Measurements from ENCODE around the gene PTPRQ.

- TF ChIP-seq, protein P1, sequence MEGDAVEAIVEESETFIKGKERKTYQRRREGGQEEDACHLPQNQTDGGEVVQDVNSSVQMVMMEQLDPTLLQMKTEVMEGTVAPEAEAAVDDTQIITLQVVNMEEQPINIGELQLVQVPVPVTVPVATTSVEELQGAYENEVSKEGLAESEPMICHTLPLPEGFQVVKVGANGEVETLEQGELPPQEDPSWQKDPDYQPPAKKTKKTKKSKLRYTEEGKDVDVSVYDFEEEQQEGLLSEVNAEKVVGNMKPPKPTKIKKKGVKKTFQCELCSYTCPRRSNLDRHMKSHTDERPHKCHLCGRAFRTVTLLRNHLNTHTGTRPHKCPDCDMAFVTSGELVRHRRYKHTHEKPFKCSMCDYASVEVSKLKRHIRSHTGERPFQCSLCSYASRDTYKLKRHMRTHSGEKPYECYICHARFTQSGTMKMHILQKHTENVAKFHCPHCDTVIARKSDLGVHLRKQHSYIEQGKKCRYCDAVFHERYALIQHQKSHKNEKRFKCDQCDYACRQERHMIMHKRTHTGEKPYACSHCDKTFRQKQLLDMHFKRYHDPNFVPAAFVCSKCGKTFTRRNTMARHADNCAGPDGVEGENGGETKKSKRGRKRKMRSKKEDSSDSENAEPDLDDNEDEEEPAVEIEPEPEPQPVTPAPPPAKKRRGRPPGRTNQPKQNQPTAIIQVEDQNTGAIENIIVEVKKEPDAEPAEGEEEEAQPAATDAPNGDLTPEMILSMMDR (IDR thresholded peaks at IDR 0.05) = no peak
- no peak for TF ChIP-seq POLR2A (IDR thresholded peaks at IDR 0.05)
Observed at GRCh38 chr12:80716696-80717469, 272.8 kb downstream of the PTPRQ start, which contains the start of gene MYF5.

Measured in tibial nerve (tissue), 3 donors.